ENCODE measurements around the gene CORO1A.
"Not testable (repeated sequence)": the region's sequence is repeated elsewhere in the genome, so short reads cannot be mapped to it uniquely, and the experiment has no call there.

DNA sequence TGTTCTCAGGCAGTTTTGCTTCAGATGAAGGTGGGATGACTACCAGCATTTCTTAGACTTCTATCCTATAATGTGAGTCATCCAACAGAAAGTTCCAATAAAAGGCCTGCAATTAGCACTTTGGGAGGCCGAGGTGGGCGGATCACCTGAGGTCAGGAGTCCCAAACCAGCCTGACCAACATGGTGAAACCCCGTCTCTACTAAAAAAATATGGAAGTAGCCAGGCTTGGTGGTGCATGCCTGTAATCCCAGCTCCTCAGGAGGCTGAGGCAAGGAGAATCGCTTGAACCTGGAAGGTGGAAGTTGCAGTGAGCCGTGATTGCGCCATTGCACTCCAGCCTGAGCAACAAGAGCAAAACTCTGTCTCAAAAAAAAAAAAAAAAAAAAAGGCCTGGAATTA, 6.5 kb upstream of the CORO1A start:
- TF ChIP-seq EZH2phosphoT487 (IDR thresholded peaks at IDR 0.05; ENCODE audit: low read depth, severe bottlenecking, unreplicated experiment) = not testable (repeated sequence)
- TF ChIP-seq, protein P1, sequence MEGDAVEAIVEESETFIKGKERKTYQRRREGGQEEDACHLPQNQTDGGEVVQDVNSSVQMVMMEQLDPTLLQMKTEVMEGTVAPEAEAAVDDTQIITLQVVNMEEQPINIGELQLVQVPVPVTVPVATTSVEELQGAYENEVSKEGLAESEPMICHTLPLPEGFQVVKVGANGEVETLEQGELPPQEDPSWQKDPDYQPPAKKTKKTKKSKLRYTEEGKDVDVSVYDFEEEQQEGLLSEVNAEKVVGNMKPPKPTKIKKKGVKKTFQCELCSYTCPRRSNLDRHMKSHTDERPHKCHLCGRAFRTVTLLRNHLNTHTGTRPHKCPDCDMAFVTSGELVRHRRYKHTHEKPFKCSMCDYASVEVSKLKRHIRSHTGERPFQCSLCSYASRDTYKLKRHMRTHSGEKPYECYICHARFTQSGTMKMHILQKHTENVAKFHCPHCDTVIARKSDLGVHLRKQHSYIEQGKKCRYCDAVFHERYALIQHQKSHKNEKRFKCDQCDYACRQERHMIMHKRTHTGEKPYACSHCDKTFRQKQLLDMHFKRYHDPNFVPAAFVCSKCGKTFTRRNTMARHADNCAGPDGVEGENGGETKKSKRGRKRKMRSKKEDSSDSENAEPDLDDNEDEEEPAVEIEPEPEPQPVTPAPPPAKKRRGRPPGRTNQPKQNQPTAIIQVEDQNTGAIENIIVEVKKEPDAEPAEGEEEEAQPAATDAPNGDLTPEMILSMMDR (IDR thresholded peaks at IDR 0.05; ENCODE audit: poor library complexity) = not testable (repeated sequence)
